ENCODE data around the gene C8B. TPM values are rescaled to one million over a fixed set of nuclear protein-coding genes. Genes with fewer than 3 reads are reported as not detected.

C8B gene
- total RNA-seq, 1 experiment from 2014 or later, result not detected

DNA sequence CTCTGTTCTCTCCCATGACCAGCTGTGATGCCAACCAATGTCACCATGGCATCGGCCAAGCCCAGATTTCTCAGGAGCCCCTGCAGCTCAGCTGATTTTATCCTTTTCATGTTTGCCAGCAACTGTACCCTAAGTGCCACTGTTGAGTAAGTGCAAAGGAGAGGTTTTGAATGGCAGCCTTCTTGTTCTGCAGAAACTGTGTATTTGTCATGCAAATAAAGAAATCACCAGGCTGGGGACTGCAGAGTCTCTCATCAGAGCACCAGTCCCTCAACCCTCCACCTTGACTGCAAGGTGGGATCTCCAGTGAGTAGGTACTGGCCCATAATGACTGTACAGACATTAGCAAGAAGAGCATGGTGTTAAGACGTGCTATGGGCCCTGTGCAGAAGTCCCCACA, 26.6 kb downstream of the C8B start:
- no peak for TF ChIP-seq CTCF (IDR thresholded peaks at IDR 0.05; ENCODE audit: unreplicated experiment)
- intact Hi-C loops (cut with micrococcal nuclease; ENCODE audit: unreplicated experiment), result no loop called here
- no TSS peak for BruUV-seq (replicated peaks)
- H3K9me3 Mint-ChIP-seq (ENCODE audit: low read depth, unreplicated experiment), result peaks cover 6% of the 10 kb centered on the region
- CTCF ChIA-PET, result no interaction called here
- no peak overlapping the region for H3K4me3 Mint-ChIP-seq (ENCODE audit: low read depth, unreplicated experiment)
- H3K4me1 Mint-ChIP-seq (ENCODE audit: low read depth, unreplicated experiment), result no peaks in the 10 kb centered on the region
- H3K27me3 Mint-ChIP-seq (ENCODE audit: unreplicated experiment), result no peaks in the 10 kb centered on the region
- H3K27ac Mint-ChIP-seq (ENCODE audit: unreplicated experiment), result no peak overlapping the region
- no peak for DNase-seq
- no peaks in the 10 kb centered on the region for H3K36me3 Mint-ChIP-seq (ENCODE audit: insufficient read depth, unreplicated experiment)

GRCh38 chr1:56938646-56939045, 27.2 kb downstream of the C8B start:
- DNase-seq, result no peak
- Mint-ChIP-seq H3K36me3 (ENCODE audit: insufficient read depth, unreplicated experiment) (no peaks in the 10 kb centered on the region), H3K9me3 (ENCODE audit: low read depth, unreplicated experiment) (peaks cover 6% of the 10 kb centered on the region), H3K27me3 (ENCODE audit: unreplicated experiment) (no peaks in the 10 kb centered on the region), H3K27ac (ENCODE audit: unreplicated experiment) (no peak overlapping the region), H3K4me1 (ENCODE audit: low read depth, unreplicated experiment) (no peaks in the 10 kb centered on the region), H3K4me3 (ENCODE audit: low read depth, unreplicated experiment) (no peak overlapping the region)
- CTCF ChIA-PET, result interaction anchor here (0.7 kb wide), 1 partner anchor 1410 kb away, joined by 3 read pairs; no protein-coding TSS in a partner anchor
- TF ChIP-seq CTCF (IDR thresholded peaks at IDR 0.05; ENCODE audit: unreplicated experiment), result no peak
- no TSS peak for BruUV-seq (replicated peaks)
- intact Hi-C loops (cut with micrococcal nuclease; ENCODE audit: unreplicated experiment), result no loop called here

DNA sequence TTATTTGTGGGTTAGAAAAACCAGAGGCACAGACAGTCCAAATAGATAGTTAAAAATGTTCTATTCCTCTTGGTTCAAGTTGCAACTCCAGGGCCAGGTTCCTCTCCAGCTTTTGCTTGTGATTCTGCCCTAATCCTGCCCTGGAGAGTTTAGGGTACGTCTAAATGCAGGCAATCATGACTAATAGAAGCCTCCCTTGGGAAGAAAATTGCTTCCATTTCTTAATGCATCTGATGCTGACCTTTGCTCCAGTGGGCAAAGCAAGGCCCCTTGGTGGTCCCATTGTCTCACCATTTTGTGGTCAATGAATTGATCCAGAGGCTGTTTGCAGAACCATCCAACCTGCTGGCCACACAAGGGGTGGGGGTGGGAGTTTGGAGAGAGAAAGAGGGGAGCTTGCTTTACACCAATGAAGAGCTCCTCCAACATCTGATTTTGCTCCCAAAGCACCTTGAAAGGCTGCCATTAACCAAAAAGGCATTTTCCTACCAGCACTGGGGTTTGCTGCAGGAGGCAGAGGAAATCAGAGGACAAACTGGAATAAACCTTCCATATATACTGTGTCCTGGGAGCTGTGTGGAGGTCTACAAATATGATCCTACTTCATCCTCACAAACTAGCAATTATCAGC, 31.3 kb downstream of the C8B start:
- Mint-ChIP-seq H3K27ac (ENCODE audit: unreplicated experiment) (no peak overlapping the region), H3K9me3 (ENCODE audit: low read depth, unreplicated experiment) (peaks cover under 1% of the 10 kb centered on the region), H3K4me1 (ENCODE audit: low read depth, unreplicated experiment) (no peaks in the 10 kb centered on the region), H3K27me3 (ENCODE audit: unreplicated experiment) (no peaks in the 10 kb centered on the region), H3K4me3 (ENCODE audit: low read depth, unreplicated experiment) (no peak overlapping the region), H3K36me3 (ENCODE audit: insufficient read depth, unreplicated experiment) (no peaks in the 10 kb centered on the region)
- no peak for DNase-seq
- no peak for TF ChIP-seq CTCF (IDR thresholded peaks at IDR 0.05; ENCODE audit: unreplicated experiment)
- BruUV-seq (replicated peaks), result no TSS peak
- CTCF ChIA-PET, result no interaction called here
- intact Hi-C loops (cut with micrococcal nuclease; ENCODE audit: unreplicated experiment), result no loop called here

- no peaks in the 10 kb centered on the region for H3K27me3 Mint-ChIP-seq (ENCODE audit: unreplicated experiment)
These were observed 32.2 kb downstream of the C8B start for GRCh38 chr1:56933606-56934005.

More at GRCh38 chr1:56933606-56934005, 32.2 kb downstream of the C8B start:
- no peak for DNase-seq
- H3K4me3 Mint-ChIP-seq (ENCODE audit: low read depth, unreplicated experiment), result no peak overlapping the region
- no peaks in the 10 kb centered on the region for H3K4me1 Mint-ChIP-seq (ENCODE audit: low read depth, unreplicated experiment)
- no peaks in the 10 kb centered on the region for H3K36me3 Mint-ChIP-seq (ENCODE audit: insufficient read depth, unreplicated experiment)
- no TSS peak for BruUV-seq (replicated peaks)
- no peak for TF ChIP-seq CTCF (IDR thresholded peaks at IDR 0.05; ENCODE audit: unreplicated experiment)
- H3K27ac Mint-ChIP-seq (ENCODE audit: unreplicated experiment), result no peak overlapping the region
- H3K9me3 Mint-ChIP-seq (ENCODE audit: low read depth, unreplicated experiment), result peaks cover 2% of the 10 kb centered on the region
- CTCF ChIA-PET, result no interaction called here
- intact Hi-C loops (cut with micrococcal nuclease; ENCODE audit: unreplicated experiment), result no loop called here

Measured in Calu3 (cell line).